Kidney epithelial cell (primary cell): ENCODE results near the gene ANKRD34A. TPM values are rescaled to one million over a fixed set of nuclear protein-coding genes. Genes with fewer than 3 reads are reported as not detected.

ENCODE experiments used
- DNase-seq: peaks from one replicate; pipeline ENCODE4 v3.0.0-alpha.2; 2010; ENCODE audit warnings: low read depth
- H3K27me3 ChIP-seq: 2 replicates; pipeline ENCODE4 v1.6.0; 2011; ENCODE audit warnings: low read length; ENCODE audit not compliant: control insufficient read depth, insufficient read depth
- H3K36me3 ChIP-seq: 2 replicates; pipeline ENCODE4 v1.5.1; 2011; ENCODE audit warnings: low read length; ENCODE audit not compliant: control insufficient read depth, insufficient read depth
- H3K4me3 ChIP-seq: 2 replicates; pipeline ENCODE4 v1.5.1; 2011; ENCODE audit warnings: low read depth, mild to moderate bottlenecking, control low read depth, low read length
- CTCF ChIP-seq: IDR thresholded peaks from 2 replicates; pipeline ENCODE4 v1.5.1; 2011; ENCODE audit warnings: mild to moderate bottlenecking, moderate library complexity, low read length, control low read depth, inconsistent platforms; ENCODE audit not compliant: insufficient read depth, poor library complexity, severe bottlenecking
- total RNA-seq: library from RNA; depleted of rRNA; stranded (reverse); fragments of >200 nt; gene quantifications from 2 replicates; pipeline ENCODE4 v1.2.3, GENCODE V29; 2015

ANKRD34A gene
- total RNA-seq, result 0.46 TPM in 1 of 2 replicates, not detected in the other

- TF ChIP-seq CTCF, result no peak
- peak; percentile 92 for DNase-seq
- peak within 1 kb of the TSS; percentile 76 for H3K4me3 ChIP-seq
- H3K36me3 ChIP-seq, result no peaks in the 10 kb centered on the region
- no peaks in the 10 kb centered on the region for H3K27me3 ChIP-seq
Measured at GRCh38 chr1:145964328-145965118, at the start of gene ANKRD34A, which contains the start of gene POLR3GL. TSS of gene ANKRD34A (minus strand) at chr1:145964575. CDS start at chr1:145961759, 2,816 bp downstream. TSS of gene POLR3GL (plus strand) at chr1:145964690. CDS start at chr1:145974866, 10,176 bp downstream.

GRCh38 chr1:146013559-146013922 lies 49.2 kb upstream of the ANKRD34A start:
- no peaks in the 10 kb centered on the region for H3K36me3 ChIP-seq
- no peak for DNase-seq
- no peak overlapping the region for H3K4me3 ChIP-seq
- no peak for TF ChIP-seq CTCF
- H3K27me3 ChIP-seq, result peaks cover 9% of the 10 kb centered on the region

GRCh38 chr1:146012703-146013558 lies 48.6 kb upstream of the ANKRD34A start:
- H3K27me3 ChIP-seq, result peaks cover 3% of the 10 kb centered on the region
- H3K4me3 ChIP-seq, result no peak overlapping the region
- no peaks in the 10 kb centered on the region for H3K36me3 ChIP-seq
- TF ChIP-seq CTCF, result peak; percentile 68
- peak; percentile 63 for DNase-seq

GRCh38 chr1:146010126-146010738 lies 45.9 kb upstream of the ANKRD34A start:
- no peak for TF ChIP-seq CTCF
- Histone ChIP-seq H3K4me3 (no peak overlapping the region), H3K27me3 (no peaks in the 10 kb centered on the region), H3K36me3 (no peaks in the 10 kb centered on the region)
- DNase-seq, result no peak

GRCh38 chr1:146007489-146008133 lies 43.2 kb upstream of the ANKRD34A start:
- Histone ChIP-seq H3K27me3 (no peaks in the 10 kb centered on the region), H3K4me3 (no peak overlapping the region), H3K36me3 (no peaks in the 10 kb centered on the region)
- TF ChIP-seq CTCF, result no peak
- DNase-seq, result no peak
